Measurements from ENCODE around the gene BCL10.

Gene BCL10

DNA sequence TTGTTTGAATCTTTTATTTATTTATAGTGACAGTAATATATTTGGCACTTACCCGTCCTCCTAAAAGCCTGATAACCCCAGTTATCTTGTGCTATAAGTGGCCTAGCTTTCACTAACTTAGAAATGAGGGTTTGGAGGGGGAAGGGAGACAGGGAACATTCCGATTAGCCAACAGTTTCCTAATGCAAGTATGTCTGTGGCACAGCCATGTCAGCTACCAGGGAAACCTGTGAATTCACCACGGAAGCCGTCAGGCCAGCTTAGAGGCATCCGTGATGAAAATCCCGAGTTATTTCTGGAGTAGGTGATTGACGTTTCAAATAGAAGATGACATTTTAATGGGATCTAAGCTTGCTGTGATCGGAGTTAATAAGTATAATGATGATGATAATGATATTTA is 39.4 kb upstream of the BCL10 start:
- Mint-ChIP-seq H3K27ac (no peak overlapping the region), H3K9me3 (no peaks in the 10 kb centered on the region), H3K4me3 (no peak overlapping the region), H3K4me1 (no peaks in the 10 kb centered on the region), H3K36me3 (ENCODE audit: low read depth) (no peaks in the 10 kb centered on the region), H3K27me3 (ENCODE audit: low read depth, poor library complexity) (peaks cover 2% of the 10 kb centered on the region)
- TF ChIP-seq, protein P1, sequence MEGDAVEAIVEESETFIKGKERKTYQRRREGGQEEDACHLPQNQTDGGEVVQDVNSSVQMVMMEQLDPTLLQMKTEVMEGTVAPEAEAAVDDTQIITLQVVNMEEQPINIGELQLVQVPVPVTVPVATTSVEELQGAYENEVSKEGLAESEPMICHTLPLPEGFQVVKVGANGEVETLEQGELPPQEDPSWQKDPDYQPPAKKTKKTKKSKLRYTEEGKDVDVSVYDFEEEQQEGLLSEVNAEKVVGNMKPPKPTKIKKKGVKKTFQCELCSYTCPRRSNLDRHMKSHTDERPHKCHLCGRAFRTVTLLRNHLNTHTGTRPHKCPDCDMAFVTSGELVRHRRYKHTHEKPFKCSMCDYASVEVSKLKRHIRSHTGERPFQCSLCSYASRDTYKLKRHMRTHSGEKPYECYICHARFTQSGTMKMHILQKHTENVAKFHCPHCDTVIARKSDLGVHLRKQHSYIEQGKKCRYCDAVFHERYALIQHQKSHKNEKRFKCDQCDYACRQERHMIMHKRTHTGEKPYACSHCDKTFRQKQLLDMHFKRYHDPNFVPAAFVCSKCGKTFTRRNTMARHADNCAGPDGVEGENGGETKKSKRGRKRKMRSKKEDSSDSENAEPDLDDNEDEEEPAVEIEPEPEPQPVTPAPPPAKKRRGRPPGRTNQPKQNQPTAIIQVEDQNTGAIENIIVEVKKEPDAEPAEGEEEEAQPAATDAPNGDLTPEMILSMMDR (IDR thresholded peaks at IDR 0.05) = no peak
- DNase-seq = no peak

DNA sequence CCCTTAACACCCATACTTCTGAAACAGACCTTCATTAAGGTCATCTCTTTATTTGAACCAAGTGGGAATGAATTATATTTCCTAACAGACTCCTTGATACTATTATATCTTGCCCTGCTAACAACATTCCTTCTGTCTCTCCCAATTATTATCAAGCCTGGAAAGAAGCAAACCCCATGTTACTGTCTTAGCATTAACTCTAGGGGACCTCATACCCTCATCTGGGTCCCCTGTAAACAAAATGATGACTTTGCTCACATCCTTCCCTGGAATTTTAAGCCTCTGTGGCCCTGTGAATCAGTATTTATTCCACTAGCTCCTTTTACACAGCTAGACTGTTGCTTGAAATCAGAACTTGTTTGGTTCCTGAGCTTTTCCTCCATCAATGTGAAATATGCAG is 38.3 kb upstream of the BCL10 start:
- Mint-ChIP-seq H3K4me3 (no peak overlapping the region), H3K4me1 (no peaks in the 10 kb centered on the region), H3K36me3 (ENCODE audit: low read depth) (no peaks in the 10 kb centered on the region), H3K27ac (no peak overlapping the region), H3K9me3 (no peaks in the 10 kb centered on the region), H3K27me3 (ENCODE audit: low read depth, poor library complexity) (peaks cover 5% of the 10 kb centered on the region)
- TF ChIP-seq, protein P1 (IDR thresholded peaks at IDR 0.05) = no peak
- DNase-seq = no peak

DNA sequence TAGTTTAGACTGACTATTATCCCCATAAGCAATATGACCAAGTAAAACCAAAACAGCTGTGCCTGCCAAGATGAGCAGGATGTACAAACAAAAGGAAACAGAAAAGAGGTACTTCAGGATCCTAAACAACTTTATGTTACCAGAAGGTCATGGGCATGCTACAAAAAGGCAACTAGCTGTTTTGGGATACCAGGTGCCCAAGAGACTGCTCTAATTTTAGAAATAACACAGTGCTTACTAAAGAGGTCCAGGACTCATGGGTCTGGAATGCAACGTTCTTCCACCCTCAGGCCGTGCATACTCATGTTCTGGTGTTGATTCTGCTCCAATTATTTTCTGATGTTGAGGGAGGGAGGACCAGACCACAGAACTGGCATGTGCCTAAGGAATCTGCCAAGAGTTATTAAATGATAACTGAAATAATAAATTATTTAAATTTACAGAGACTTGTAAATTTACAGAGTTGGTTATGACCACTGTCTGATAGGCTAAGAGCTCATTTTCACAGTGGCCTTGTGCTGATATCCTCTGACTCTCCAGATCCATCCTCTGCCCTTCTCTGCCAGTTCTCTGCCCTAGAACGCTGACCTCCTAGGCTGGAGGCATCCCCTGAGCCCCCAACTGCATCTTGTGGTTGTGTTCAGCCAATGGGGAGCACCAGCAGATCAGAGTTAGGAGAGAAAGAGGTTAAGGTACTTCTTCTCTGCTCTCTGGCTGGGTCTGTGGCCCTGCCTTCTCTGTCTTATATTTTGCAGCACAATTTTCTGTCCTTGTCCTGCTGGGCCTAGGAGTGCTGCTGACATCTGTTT is 37.7 kb upstream of the BCL10 start:
- Mint-ChIP-seq H3K9me3 (no peaks in the 10 kb centered on the region), H3K4me1 (no peaks in the 10 kb centered on the region), H3K27me3 (ENCODE audit: low read depth, poor library complexity) (peaks cover 10% of the 10 kb centered on the region), H3K4me3 (no peak overlapping the region), H3K36me3 (ENCODE audit: low read depth) (no peaks in the 10 kb centered on the region), H3K27ac (no peak overlapping the region)
- TF ChIP-seq, protein P1 (IDR thresholded peaks at IDR 0.05) = no peak
- no peak for DNase-seq

DNA sequence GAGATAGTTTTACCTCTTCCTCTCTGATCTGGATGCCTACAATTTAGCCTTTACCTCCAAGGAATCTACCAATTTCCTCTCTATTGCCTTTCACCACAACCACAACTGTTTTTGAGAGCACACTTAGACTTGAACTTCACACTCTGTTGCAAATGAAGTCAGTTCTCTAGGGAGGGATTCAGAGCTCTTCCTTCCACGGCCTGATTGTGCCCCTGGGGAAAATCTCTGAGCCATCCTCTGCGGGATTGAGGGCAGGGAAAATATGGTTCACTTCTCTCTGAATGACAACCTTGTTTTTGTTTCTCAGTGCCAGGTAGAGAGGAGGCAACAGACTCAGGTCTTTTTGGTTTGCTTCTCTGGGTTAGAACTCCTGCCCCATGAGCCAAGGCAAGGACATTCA is 35.4 kb upstream of the BCL10 start:
- no peaks in the 10 kb centered on the region for H3K9me3 Mint-ChIP-seq
- H3K4me1 Mint-ChIP-seq = peaks cover 4% of the 10 kb centered on the region
- H3K4me3 Mint-ChIP-seq = no peak overlapping the region
- H3K27me3 Mint-ChIP-seq (ENCODE audit: low read depth, poor library complexity) = peaks cover 14% of the 10 kb centered on the region
- H3K36me3 Mint-ChIP-seq (ENCODE audit: low read depth) = no peaks in the 10 kb centered on the region
- no peak for DNase-seq
- no peak overlapping the region for H3K27ac Mint-ChIP-seq
- TF ChIP-seq, protein P1 (IDR thresholded peaks at IDR 0.05) = no peak

DNA sequence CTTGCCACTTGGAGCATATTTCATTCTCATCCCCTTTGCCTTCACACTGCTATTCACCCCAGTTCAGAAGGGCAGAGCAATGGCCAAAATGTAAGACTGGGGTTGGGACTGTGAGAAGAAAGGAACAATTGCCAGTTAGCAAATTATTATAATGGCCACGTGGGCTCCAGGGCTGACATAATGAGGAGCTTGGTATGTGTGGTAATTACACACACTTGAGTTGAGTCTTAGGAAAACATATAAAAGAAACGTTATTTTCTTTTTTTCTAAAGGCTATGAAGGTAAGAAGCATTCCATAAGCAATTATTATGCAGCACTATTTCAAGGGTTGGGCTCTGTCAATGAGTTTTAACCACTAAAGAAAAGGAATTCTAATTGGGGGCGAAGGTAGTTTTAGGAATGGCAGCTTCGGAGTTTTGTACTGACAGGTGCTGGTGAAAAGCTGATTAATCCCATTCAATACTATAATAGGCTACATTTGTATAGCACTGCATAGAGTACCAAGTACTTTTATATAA is 32.5 kb upstream of the BCL10 start:
- TF ChIP-seq, protein P1 (IDR thresholded peaks at IDR 0.05) = no peak
- no peaks in the 10 kb centered on the region for H3K9me3 Mint-ChIP-seq
- H3K27ac Mint-ChIP-seq = no peak overlapping the region
- no peak overlapping the region for H3K4me3 Mint-ChIP-seq
- H3K36me3 Mint-ChIP-seq (ENCODE audit: low read depth) = no peaks in the 10 kb centered on the region
- H3K4me1 Mint-ChIP-seq = peaks cover 4% of the 10 kb centered on the region
- no peak for DNase-seq
- H3K27me3 Mint-ChIP-seq (ENCODE audit: low read depth, poor library complexity) = peaks cover 18% of the 10 kb centered on the region

All from nephron progenitor cell (in vitro differentiated cells).